Hepatic stellate cell (primary cell): ENCODE data around the gene UPF3A.
"Not testable (repeated sequence)": the region's sequence is repeated elsewhere in the genome, so short reads cannot be mapped to it uniquely, and the experiment has no call there.

ENCODE experiments used
- DNase-seq: peaks from one replicate; pipeline ENCODE4 v3.0.0; 2011; ENCODE audit warnings: low spot score

The UPF3A gene

GRCh38 chr13:114334305-114335053, 53.1 kb downstream of the UPF3A start:
- DNase-seq: no peak

DNA sequence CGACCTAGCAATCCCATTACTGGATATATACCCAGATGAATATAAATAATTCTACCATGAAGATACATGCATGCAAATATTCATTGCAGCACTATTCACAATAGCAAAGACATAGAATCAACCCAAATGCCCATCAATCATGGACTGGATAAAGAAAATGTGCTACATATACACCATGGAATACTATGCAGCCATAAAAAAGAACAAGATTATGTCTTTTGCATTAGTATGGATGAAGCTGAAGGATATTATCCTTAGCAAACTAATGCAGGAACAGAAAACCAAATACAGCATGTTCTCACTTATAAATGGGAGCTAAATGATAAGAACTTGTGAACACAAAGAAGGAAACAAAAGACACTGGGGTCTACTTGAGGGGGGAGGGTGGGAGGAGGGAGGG, 55.1 kb downstream of the UPF3A start:
- DNase-seq: not testable (repeated sequence)

DNA sequence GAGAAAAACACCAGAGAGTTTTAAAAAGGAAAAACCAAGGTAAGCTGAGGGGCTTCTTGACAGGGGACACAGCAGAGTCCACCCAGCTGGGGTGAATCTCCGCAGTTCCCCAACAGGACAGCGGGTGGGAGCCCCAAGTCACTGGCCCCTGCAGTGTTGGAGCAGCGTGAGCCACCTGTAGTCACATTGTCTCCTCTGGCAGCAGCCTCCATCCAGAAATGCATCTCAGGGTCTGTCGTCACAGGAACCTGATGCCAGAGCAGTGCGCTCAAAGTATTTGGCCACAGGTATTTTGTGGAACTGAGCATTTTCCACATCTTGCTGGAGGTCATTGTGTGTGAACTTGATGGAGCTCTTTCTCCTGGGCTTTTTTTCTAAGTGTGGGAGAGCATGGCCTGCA, 57.6 kb downstream of the UPF3A start:
- no peak for DNase-seq

GRCh38 chr13:114339857-114340534, 58.6 kb downstream of the UPF3A start:
- peak; percentile 31 for DNase-seq

DNA sequence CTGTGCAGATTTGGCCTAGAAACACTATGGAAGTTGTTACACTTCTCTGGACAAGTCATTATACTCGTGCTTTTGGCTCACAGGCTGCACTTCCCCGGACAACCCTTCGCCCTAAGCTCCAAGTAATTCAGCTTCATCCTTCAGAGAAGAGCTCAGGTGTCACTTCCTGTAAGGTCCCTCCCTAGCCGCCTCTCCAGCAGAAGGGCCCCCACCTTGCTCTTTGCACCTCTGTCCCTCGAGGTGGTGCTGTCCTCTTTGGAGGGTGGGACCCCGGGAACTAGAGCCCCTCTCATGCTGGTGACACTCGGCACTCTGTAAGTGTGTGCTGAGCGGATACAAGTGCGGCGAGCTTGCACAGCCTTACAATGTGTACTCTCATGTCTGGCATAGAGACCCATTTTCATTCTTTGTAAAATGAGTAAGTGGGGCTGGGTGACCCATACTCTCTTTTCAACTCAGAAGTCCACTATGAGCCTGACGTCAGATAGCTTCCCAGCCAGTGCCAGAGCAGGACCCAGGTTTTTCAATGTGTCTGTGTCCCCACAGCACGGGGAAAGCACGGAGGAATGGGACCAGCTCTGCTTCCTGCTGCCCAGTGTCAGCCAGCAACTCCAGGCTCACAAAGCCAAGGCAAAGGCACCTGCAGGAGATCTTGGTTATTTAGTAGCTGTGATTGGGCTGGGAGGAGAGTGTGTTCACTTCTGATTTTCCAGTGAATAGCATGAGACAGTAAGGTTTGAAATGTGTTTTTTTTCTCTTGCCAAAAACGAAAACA, 59.8 kb downstream of the UPF3A start:
- DNase-seq: no peak

- not testable (repeated sequence) for DNase-seq
These were observed 65.9 kb downstream of the UPF3A start for GRCh38 chr13:114347256-114347655.

- DNase-seq: not testable (repeated sequence)
These were observed 71.4 kb downstream of the UPF3A start for GRCh38 chr13:114352763-114353162.

- DNase-seq: not testable (repeated sequence)
These were observed 72.0 kb downstream of the UPF3A start for GRCh38 chr13:114353382-114353781.
